Activated CD8-positive, alpha-beta memory T cell treated with anti-CD3 and anti-CD28 coated beads for 1 hour (primary cell): ENCODE results near the gene FYCO1.
A peak's percentile ranks its signal among the peaks of the same experiment; 100 is the strongest.

ENCODE experiments used
- DNase-seq, 2 donors: peaks; one replicate each; pipeline ENCODE4 v3.0.0-alpha.2; 2020; ENCODE audit warnings: low read depth in 1 of 2; ENCODE audit errors: extremely low read depth in 1 of 2

The FYCO1 gene

DNA sequence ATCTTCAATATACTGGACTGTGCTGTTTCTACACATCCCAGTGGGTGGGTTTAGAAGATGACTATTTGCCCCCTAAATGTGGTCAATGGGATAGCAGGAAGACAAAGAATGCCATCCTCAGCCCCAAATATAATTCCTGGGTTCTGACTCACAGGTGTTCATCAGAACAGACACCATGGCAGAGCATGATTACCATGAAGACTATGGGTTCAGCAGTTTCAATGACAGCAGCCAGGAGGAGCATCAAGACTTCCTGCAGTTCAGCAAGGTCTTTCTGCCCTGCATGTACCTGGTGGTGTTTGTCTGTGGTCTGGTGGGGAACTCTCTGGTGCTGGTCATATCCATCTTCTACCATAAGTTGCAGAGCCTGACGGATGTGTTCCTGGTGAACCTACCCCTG lies 49.3 kb downstream of the FYCO1 start:
- no peak for DNase-seq

- DNase-seq, result no peak
Observed at GRCh38 chr3:45944830-45945620, 50.6 kb downstream of the FYCO1 start.

DNA sequence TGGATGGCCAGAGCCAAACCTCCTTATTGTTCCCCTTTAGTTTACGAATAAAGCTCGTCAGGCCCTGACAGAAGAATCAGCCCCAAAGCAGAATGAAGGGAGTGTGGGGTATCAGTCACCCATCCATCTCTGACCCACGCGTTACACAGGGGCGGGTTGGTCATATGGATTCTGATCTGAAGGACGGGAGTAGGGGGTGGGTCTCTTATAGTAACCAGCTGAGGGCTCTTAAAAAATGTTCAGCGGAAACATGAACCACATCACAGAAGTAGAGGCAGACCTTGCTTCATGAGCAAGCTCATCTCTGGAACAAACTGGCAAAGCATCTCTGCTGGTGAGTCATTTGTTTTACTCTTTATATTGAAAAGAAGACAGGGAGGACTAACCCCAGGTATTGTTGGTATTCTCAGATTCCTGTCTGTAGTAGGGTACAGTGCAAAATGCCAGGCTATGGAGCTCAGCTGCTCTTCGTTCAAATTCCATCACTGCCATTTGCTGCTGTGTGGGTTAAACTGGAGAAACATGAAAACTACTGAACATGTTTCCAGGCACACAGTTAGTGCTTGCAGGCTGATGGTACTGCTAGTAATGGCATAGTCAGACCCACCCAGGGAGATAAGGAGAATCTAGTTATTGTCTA lies 52.3 kb downstream of the FYCO1 start, which contains the start of gene CXCR6:
TSS of gene CXCR6 (plus strand) at position 258 of the 640 bp plus-strand sequence. CDS start 3,018 bp downstream, outside the sequence.
- no peak for DNase-seq

DNA sequence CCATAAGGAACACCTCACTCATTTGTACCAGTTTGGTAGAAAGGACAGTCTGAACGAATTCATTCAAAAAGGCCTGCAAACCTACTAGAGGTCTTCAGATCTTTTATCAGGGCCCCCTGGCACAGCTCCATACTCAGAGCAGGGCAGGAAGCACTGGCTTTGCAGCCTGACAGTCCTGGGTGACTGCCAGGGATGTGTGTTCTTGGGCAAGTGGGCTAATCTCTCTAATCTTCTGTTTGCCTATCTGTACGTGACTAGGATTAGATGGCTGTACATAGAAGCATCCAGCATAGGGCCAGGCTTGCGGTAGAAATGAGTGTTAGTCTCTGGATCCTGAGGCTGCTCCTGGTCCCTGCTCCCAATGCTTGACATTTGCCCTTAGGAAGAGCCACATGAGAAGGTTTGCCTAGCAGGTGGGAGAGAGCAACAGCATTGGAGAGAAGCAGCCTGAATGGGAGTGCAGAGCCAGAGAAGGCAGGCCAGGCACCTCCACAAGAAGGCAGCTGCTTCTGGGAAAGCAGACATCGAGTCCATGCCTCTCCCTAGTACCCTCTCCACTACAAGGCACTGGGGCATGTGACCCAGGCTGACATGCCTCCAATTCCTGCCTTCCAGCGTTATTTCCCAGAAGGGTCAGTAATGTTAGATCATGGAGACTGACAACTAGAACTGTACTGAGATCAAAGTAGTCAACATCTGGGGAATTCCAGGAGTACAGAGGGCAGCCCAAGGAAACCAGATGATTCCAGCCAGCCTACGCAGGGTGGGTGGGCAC lies 53.4 kb downstream of the FYCO1 start:
- no peak for DNase-seq

GRCh38 chr3:45940781-45941365 lies 54.8 kb downstream of the FYCO1 start:
- no peak for DNase-seq

GRCh38 chr3:45940004-45940780 lies 55.4 kb downstream of the FYCO1 start:
- DNase-seq, result no peak

DNA sequence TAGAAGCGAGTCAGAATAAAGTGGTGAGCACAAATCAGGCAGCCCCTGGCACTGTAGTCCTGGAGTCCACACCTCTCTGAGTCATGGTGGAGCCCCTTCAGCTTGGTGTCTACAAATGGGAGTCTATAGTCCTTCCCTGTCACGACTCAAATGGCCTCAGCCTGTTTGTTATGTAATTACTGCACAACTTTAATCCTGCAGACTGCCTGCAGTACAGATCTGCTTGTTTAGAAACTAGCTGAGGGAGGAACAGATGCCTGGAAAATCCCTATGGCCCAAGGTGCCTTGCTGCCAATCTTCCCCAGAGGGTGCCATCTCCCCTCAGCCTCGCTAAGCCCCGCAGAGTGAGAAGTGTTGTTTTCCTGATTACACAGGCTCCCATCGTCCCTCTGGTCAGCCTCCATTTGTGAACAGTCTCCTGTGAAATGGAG lies 56.3 kb downstream of the FYCO1 start:
- no peak for DNase-seq

DNA sequence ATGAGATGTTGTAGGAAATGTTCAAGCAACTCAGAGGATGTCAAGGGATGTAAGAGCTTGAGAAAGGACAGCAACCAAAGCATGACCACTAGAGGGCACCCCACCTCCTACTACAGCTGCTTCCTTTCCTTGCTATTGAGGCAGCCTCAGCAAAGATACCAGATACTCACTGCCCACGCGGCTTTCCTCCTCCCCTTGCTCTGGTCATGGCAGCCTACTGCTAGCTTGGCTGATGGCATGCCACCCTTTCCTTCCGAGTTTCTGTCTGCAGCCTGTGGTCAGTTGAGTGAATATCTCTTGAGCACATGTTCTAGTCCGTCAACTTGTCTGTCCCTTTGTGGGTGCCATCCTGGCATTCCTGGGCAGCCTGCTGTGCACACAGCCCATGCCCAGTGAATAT lies 56.8 kb downstream of the FYCO1 start:
- peak; percentile 76 to 80 for DNase-seq

DNA sequence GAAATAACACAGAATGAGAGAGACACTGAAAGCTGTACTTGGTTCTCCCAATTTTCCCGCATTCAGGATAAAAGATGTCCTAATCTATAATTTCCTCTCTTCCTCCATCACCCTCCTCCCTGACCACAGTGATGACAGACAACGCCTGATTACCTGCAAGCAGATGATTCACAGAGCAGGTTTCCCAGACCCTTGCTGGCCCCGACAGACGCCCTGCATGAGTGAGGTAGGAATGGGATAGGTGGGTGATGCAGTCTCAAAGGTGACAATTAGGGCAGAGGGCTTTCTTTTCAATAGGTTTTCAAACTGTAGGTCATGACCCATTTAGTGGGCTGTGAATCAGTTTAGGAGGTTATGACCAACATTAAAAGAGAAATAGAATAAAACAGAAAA lies 57.6 kb downstream of the FYCO1 start:
- no peak for DNase-seq

DNA sequence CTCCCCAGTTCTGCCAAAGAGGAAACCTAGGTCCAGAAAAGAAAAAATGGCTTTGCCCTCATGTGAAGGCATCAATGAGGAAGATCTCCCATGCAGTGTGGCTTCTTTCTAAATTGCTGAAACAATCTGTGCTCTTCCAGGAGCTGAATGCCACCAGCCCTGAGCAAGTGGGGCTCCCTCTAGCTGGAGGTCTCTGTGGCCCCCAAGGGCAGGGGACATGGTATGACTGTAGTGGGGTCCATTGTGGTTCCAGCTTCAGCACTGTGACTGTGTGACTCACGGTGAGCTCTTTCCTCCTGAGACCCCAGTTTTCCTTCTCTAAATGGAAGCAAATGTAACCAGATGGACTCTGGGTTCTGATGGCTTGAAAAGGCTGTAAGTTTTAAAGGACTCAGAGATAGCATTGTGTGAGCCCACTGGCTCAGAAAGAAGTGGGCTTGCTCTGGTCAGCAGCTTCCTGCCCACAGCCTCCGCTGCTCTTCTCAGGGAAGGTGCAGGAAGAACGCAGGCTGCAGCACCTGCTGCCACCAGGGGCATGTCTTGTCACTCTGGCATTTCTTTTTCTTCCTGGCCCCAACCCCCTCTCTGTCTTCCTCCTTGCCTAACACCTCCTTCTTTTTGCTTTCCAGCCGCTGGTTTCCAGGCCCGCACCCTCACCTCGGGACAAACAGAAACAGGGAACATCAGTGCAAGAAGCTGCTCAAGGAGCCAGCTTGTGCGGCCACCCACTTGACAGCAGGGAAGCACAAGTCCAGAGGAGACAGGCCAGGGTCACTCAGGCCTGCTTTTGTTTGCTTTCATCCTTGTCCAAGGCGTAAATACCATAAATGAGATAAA lies 58.2 kb downstream of the FYCO1 start:
- DNase-seq, result no peak

GRCh38 chr3:45936261-45936660 lies 59.4 kb downstream of the FYCO1 start:
- DNase-seq, result no peak

GRCh38 chr3:45933591-45933990 lies 62.0 kb downstream of the FYCO1 start:
- DNase-seq, result no peak

DNA sequence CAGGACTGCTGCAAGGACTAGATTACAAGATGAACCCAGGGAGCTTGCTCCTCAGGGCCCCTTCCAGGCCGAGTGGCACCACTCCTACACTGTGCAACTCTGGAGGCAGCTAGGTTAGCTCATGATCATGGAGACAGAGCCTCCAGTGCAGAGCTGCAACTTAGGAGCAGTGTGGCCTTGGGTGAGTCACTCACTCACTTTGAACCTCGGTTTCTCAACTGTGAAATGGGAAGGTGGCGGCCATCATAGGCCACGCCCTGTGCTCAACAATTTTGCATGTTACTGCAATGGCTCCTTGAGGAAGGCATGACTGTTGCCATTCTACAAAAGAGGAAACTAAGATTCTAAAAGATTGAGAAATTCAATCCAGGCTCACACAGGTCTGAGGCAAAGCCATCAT lies 63.5 kb downstream of the FYCO1 start:
- no peak for DNase-seq

- DNase-seq, result no peak
Observed at GRCh38 chr3:45931496-45931895, 64.1 kb downstream of the FYCO1 start.

DNA sequence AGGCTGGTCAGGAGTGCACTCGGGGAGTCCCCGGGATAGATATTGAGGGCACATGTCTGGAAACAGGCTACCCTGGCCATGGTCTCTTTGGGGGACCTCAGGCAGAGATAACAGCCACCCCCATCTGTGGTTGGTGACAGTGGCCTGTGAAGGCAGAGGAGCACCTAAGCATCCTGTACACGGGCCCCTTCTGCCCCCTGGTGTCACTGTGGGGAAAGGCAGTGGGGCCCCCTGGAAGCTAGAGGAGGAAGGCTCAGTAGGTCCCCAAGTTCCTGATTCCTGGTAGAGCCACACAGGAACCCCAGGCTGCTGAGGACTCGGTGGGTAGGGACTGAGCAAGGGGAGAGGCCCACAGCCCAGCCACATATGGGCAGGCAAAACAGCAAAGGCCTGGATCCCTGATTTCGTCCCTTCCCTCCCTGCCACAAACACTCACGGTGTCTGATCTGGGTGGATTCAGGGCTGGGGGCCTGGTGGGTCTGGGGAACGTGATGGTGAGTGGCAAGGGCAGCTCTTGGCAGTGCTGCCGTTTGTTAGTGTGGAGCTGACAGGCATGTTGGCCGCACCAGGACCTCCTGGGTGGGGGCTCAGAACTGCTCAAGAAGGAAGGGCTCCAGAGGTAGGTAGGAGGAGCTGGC lies 66.5 kb downstream of the FYCO1 start:
- peak; percentile 33 to 36 for DNase-seq

GRCh38 chr3:45927881-45928280 lies 67.7 kb downstream of the FYCO1 start:
- DNase-seq, result no peak

DNA sequence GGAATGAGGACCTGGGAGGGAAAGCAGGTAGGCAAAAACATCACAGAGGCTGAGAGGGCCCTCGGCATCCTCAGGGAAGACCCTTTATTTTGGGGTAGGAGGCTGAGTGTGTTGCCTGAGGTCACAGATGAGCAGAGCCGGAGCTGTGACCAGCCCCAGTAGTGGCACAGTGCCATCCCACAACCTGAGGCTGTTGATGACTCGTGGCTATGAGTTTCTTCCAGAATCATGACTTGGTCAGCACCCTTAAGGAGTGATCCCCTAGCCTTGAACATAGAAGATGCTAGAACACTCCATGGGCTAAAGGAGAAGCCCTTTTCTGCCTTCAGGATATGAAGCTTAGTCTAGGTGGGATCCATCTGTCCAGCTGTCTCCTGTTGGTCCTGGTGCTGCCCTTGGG lies 71.9 kb downstream of the FYCO1 start:
- no peak for DNase-seq

DNA sequence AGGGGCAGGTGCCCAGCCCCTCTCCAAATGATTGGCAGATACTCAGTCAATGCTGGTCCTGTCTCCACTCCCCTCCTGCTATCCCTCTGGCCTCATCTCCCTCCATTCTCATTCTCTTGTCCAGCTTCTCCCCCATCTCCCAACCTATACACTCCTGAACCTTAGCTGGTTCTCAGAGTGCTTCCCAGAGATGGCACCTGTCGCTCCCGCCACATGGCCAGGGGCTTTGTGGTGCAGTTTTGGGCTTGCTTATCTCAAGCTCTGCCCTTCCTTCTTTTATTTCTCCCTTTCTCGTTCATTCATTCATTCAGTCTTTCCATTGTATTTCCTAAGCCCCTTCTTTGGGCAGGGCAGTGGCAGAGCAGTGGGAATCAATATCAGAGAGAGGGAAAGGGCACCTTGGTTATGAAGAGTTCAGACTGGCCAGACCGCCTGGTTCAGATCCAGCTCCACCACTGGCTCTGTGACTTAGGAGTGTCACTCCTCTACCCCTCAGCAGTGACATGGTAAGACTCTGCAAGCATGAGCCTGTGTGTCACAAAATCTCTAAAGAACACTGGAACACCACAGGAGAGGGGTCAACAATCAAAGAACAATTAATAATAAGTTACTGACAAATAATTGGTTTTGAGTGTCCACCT lies 72.6 kb downstream of the FYCO1 start:
- no peak for DNase-seq

GRCh38 chr3:45922039-45922326 lies 73.6 kb downstream of the FYCO1 start:
- DNase-seq, result no peak
